ENCODE measurements around the gene PKNOX1.

- TF ChIP-seq SIN3A (IDR thresholded peaks at IDR 0.05; ENCODE audit: borderline replicate concordance, insufficient read depth, low read length), result no peak
- no peak for TF ChIP-seq POLR2AphosphoS5 (IDR thresholded peaks at IDR 0.05; ENCODE audit: low read depth, low read length)
Measured at GRCh38 chr21:43027846-43028731, 53.7 kb downstream of the PKNOX1 start.

Data from PFSK-1 (cell line).